ENCODE measurements around the gene OARD1.

OARD1 gene

GRCh38 chr6:41046084-41046483, 26.1 kb downstream of the OARD1 start:
- DNase-seq: no peak

- no peak for DNase-seq
Observed at GRCh38 chr6:41045664-41046063, 26.5 kb downstream of the OARD1 start.

- DNase-seq: no peak
Observed at GRCh38 chr6:41043151-41043550, 29.0 kb downstream of the OARD1 start.

GRCh38 chr6:41042226-41043055, 29.7 kb downstream of the OARD1 start, which contains the start of gene TSPO2:
TSPO2 (plus strand) TSS chr6:41042467; CDS start chr6:41042986, 519 bp downstream.
- no peak for DNase-seq

GRCh38 chr6:41040940-41041536, 31.1 kb downstream of the OARD1 start:
- no peak for DNase-seq

GRCh38 chr6:41040101-41040939, 31.8 kb downstream of the OARD1 start:
- no peak for DNase-seq

- peak; percentile 60 for DNase-seq
Observed at GRCh38 chr6:41039060-41039998, 32.8 kb downstream of the OARD1 start, which contains the start of gene UNC5CL. UNC5CL (minus strand) TSS chr6:41039221; CDS start chr6:41035074, 4,147 bp downstream.

DNA sequence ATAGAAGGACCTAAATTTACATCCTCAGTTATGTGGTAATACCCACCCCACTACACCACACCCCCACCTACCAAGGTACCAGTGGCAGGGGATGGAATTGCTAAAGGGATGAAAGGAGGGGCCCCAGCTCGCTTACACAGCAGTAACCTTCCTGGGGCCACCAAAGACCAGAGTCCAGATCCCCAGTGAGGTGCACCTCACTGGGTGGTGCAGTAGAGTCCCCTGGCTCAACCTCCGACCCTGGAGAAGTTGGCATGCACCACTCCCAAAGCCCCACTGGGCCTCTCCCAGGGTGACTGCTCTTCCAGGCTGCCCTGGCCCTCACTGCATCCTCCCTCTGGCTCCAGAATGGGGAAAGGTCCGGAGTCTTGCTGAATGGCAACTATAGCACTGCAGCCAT, 34.0 kb downstream of the OARD1 start:
- no peak for DNase-seq

DNA sequence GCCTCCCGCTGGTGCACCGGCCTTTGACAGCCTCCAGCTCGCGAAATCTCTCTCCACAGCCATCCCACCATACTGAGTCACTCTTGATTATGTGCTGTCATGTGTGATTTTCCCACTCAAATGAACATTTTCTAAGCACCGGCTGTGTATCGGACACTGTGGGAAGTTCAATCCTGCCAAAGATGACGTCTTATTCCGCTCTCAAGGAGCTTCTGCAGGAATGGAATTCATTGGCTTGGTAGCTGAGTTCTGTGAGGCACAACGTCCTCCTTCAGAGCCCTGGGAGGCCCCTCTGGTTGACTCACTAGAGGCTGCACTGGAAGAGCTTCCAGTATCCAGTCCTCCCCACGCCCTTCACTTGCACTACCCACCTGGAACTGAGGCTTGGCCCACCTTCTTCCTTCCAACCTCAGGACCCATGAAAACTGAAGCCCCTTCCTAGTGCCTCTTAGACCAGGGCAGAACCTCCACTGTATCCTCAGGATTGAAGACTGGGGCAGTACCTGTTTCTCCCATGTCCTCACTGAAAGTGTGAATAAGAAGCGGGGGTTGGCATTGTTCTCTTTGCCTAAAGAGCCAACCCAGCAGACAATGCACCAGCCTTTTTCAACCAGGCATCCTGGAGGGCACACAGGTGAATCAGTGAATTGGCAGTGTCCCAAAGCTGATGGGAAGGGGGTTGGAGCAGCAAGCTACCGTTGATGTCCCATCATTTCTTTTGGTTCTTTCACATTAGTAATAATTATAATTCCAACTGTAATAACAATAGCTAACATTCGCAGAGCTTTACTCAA, 34.9 kb downstream of the OARD1 start:
- DNase-seq: no peak

DNA sequence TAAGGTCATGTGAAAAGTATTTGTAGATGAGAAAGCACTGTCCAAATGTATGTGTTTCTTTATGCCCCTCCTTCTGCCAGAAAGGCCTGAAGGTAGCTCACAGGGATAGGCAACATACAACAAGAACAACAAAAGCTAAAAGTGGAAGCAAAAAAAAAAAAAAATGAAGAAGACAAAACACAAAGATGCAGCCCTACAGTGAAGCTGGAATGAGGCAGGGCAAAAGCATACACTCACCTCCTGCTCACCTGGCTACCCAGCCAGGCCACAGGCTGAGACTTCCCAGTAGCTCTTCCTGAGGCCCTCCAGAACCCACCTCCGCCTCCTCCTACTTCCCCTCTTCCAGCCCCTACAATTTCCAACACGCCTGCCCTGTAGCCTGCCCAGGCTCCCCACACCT, 35.6 kb downstream of the OARD1 start:
- no peak for DNase-seq

DNA sequence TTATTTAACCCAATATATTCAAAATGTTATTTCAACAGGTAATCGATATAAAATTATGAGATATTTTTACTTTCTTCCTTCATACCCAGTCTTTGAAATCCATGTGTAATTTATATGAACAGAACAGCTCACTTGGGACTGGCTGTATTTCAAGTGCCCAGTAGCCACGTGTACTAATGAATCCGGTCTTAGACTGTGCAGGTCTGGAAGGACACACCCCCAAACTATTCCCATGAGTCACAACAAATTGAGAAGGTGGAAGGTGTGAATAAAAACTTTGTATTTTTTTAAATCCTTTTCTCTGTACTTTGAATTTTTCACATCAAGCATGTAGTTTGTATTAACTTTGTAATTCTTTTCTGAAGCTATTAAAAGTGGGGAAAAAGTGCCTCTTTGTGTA, 36.0 kb downstream of the OARD1 start:
- DNase-seq: no peak

GRCh38 chr6:41033776-41034175, 38.4 kb downstream of the OARD1 start:
- no peak for DNase-seq

DNA sequence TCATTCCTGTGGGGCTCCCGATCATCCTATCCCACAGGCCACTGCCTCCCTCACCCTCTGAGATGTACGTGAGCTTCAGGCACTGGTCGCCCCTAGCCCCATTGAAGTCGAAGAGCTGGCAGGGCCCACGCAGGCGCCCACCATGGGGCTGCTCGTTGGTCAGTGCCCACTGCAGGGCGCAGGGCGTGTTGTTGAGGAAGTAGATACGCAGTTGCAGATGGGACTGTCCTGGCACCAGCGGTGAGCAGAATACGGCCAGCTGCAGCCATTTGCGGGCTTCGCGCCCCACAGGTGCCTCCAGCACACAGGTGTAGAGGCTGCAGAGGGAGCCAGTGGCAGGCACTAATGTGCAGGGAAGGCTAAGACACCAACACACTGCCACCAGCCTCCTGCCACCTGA, 39.3 kb downstream of the OARD1 start:
- DNase-seq: no peak

GRCh38 chr6:41028561-41029412, 43.4 kb downstream of the OARD1 start:
- no peak for DNase-seq

GRCh38 chr6:41027799-41028560, 44.2 kb downstream of the OARD1 start:
- peak; percentile 77 for DNase-seq

DNA sequence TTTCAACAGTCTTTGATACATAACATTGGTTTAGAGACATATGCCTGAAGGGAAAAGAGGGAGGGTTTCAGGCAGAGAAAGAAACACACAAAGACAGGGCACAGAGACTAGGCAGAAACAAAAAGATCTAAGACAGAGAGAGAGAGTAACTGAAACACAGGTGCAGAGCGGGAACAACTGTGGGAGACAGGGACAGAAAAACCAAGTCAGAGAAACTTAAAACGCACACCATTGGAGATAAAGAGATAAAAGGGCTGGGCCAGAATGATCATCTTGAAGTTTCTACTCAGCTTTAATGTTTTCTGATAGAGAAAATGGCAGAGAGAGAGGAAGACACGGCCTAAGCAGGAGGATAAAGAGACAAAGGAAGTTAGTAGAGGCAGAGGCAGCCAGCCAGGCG, 44.9 kb downstream of the OARD1 start:
- no peak for DNase-seq

- no peak for DNase-seq
Observed at GRCh38 chr6:41025966-41026530, 46.1 kb downstream of the OARD1 start.

DNA sequence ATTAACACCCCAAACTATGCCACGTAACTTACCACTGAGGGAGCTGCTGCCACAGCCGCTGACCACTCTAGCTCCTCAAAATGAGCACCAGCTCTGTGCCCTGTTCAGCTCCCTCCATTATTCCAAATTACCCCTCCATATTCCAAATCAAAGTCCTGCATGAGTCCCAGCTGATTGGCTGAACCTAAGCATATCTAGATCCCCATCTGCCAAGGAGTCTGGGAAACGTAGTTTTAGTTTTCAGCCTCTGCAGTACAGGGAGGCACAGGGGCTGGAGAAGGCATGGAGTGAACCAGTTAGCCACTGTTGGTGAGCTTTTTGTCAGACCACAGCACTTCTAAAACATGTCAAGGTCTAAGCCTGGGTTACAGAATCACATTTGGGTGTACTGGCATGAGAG, 49.0 kb downstream of the OARD1 start:
- no peak for DNase-seq

DNA sequence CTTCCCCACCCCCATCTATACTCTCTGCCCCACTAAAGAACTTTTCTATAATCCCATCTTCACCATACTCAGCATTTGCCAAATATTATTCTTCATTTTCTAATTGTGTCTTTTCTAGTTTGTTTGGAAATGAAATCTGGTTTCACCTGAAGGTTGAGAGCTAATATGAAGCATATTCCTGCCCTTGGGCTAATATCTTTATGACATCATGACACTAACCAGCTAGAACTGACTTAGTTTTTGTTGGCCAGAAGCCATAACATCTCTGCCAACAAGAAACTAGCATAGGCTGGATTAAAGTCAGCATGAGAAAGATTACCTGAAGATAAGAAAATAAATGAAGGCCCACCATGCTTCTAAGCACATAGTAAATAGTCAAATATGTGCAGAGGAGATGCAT, 49.9 kb downstream of the OARD1 start:
- DNase-seq: no peak
